H1 (cell line): ENCODE results near the gene CSF3R. TPM values are rescaled to one million over a fixed set of nuclear protein-coding genes. Genes with fewer than 3 reads are reported as not detected.

Source experiments
- CTCF ChIA-PET: fragments of 300-600 bp; sonication (Branson Sonifier 250); formaldehyde crosslinking; loops from one replicate; lab custom pipeline; 2021; ENCODE audit not compliant: partially characterized antibody; lab: Charles Lee
- POLR2A ChIA-PET: fragments of 300-600 bp; sonication (Branson Sonifier 250); formaldehyde crosslinking; loops from one replicate; lab custom pipeline; 2021; ENCODE audit warnings: inconsistent platforms; ENCODE audit not compliant: partially characterized antibody; lab: Charles Lee
- DNase-seq, 2 experiments: peaks; one replicate each; pipeline versions ENCODE4 v3.0.0 to v3.0.0-alpha.2; 2010 to 2022; ENCODE audit warnings: low spot score in 2 of 2, low read depth in 1 of 2, mixed read lengths in 1 of 2
- FAIRE-seq: peaks from 2 replicates; lab custom pipeline; 2011; peaks lifted over from hg19 to GRCh38; lab: Jason Lieb, UNC
- H2AFZ ChIP-seq: 2 replicates; pipeline ENCODE4 v1.8.1; 2012; ENCODE audit warnings: low read length, inconsistent platforms
- H2AK5ac ChIP-seq: 2 replicates; pipeline ENCODE4 v1.6.1; 2013; ENCODE audit warnings: low read depth, low read length
- H2BK120ac ChIP-seq: replicated peaks from 2 replicates; pipeline ENCODE3; 2013; ENCODE audit warnings: low read depth, low read length, inconsistent platforms
- H2BK12ac ChIP-seq: 2 replicates; pipeline ENCODE4 v1.6.1; 2013; ENCODE audit warnings: low read depth, low read length
- H2BK15ac ChIP-seq: 2 replicates; pipeline ENCODE4 v1.6.1; 2013; ENCODE audit warnings: low read length
- H2BK20ac ChIP-seq: 2 replicates; pipeline ENCODE4 v1.6.1; 2013; ENCODE audit warnings: low read length
- H2BK5ac ChIP-seq: 2 replicates; pipeline ENCODE4 v1.6.1; 2013; ENCODE audit warnings: low read depth, low read length
- H3K14ac ChIP-seq: 2 replicates; pipeline ENCODE4 v1.6.1; 2013; ENCODE audit warnings: inconsistent platforms; ENCODE audit not compliant: insufficient read length
- H3K18ac ChIP-seq: 2 replicates; pipeline ENCODE4 v1.6.1; 2013; ENCODE audit warnings: low read length; ENCODE audit errors: extremely low read depth
- H3K23ac ChIP-seq: 2 replicates; pipeline ENCODE4 v1.6.1; 2013; ENCODE audit warnings: inconsistent platforms; ENCODE audit not compliant: insufficient read length
- H3K23me2 ChIP-seq: 2 replicates; pipeline ENCODE4 v1.6.1; 2013; ENCODE audit warnings: low read depth, low read length
- H3K27ac ChIP-seq: 2 replicates; pipeline ENCODE4 v1.6.1; 2011; ENCODE audit warnings: low read depth, low read length, inconsistent platforms
- H3K27me3 ChIP-seq, 4 experiments: replicated peaks in 1 of 4; 1 replicate in 1 of 4; 2 replicates in 3 of 4; pipeline versions ENCODE4 v1.6.1 to v1.8.1; 2011 to 2013; ENCODE audit warnings: low read length in 3 of 4, mild to moderate bottlenecking in 3 of 4, inconsistent platforms in 2 of 4, mixed read lengths in 2 of 4, moderate library complexity in 1 of 4; ENCODE audit not compliant: control insufficient read depth in 3 of 4, insufficient read depth in 3 of 4; ENCODE audit errors: extremely low read depth in 1 of 4
- H3K36me3 ChIP-seq, 4 experiments: 2 replicates each; pipeline versions ENCODE4 v1.6.1 to v1.8.1; 2011 to 2013; ENCODE audit warnings: mild to moderate bottlenecking in 4 of 4, low read length in 3 of 4, moderate library complexity in 2 of 4, control low read depth in 1 of 4, inconsistent platforms in 1 of 4; ENCODE audit not compliant: insufficient read depth in 4 of 4, control insufficient read depth in 2 of 4
- H3K4ac ChIP-seq: replicated peaks from 2 replicates; pipeline ENCODE3; 2013; ENCODE audit warnings: low read length, low read depth, mixed read lengths, inconsistent platforms; ENCODE audit not compliant: insufficient read length
- H3K4me1 ChIP-seq, 4 experiments: replicated peaks in 1 of 4; 1 replicate in 1 of 4; 2 replicates in 3 of 4; pipeline versions ENCODE4 v1.6.1 to v1.8.1; 2011 to 2013; ENCODE audit warnings: low read length in 3 of 4, inconsistent platforms in 2 of 4, mixed read lengths in 1 of 4; ENCODE audit not compliant: insufficient read depth in 4 of 4, control insufficient read depth in 3 of 4
- H3K4me2 ChIP-seq, 2 experiments: 2 replicates each; pipeline versions ENCODE4 v1.6.1 to v1.8.1; 2011 to 2013; ENCODE audit warnings: low read depth in 2 of 2, low read length in 2 of 2, control low read depth in 1 of 2, inconsistent platforms in 1 of 2, mild to moderate bottlenecking in 1 of 2; ENCODE audit not compliant: insufficient read depth in 1 of 2
- H3K4me3 ChIP-seq, 4 experiments: fragments of 200-600, 300-600 bp in 1 of 4; sonication (generic), shearing (Covaris generic), sonication (Bioruptor Twin) in 1 of 4; 2 replicates each; pipeline versions ENCODE4 v1.5.1 to v1.8.1; 2011 to 2016; ENCODE audit warnings: low read length in 4 of 4, low read depth in 3 of 4, control low read depth in 2 of 4, inconsistent platforms in 2 of 4, mild to moderate bottlenecking in 2 of 4, mixed read lengths in 1 of 4, moderate library complexity in 1 of 4; ENCODE audit not compliant: insufficient read depth in 2 of 4; ENCODE audit errors: extremely low read depth in 1 of 4
- H3K56ac ChIP-seq: replicated peaks from 2 replicates; pipeline ENCODE3; 2013; ENCODE audit warnings: low read depth, mild to moderate bottlenecking, mixed read lengths, low read length, inconsistent platforms; ENCODE audit not compliant: insufficient read length
- H3K79me1 ChIP-seq: 2 replicates; pipeline ENCODE4 v1.6.1; 2013; ENCODE audit warnings: low read depth, low read length, control low read depth
- H3K79me2 ChIP-seq, 2 experiments: 2 replicates each; pipeline versions ENCODE4 v1.6.1 to v1.8.1; 2012 to 2013; ENCODE audit warnings: low read length in 2 of 2, mild to moderate bottlenecking in 2 of 2, inconsistent platforms in 1 of 2; ENCODE audit not compliant: insufficient read depth in 2 of 2, control insufficient read depth in 1 of 2
- H3K9ac ChIP-seq, 4 experiments: replicated peaks in 1 of 4; 1 replicate in 1 of 4; 2 replicates in 3 of 4; pipeline versions ENCODE4 v1.6.1 to v1.8.1; 2011 to 2013; ENCODE audit warnings: low read depth in 3 of 4, low read length in 3 of 4, control low read depth in 2 of 4, mild to moderate bottlenecking in 2 of 4, moderate library complexity in 2 of 4, inconsistent platforms in 1 of 4; ENCODE audit errors: extremely low read depth in 1 of 4
- H3K9me3 ChIP-seq, 2 experiments: 2 replicates each; pipeline versions ENCODE4 v1.6.1 to v1.8.1; 2012 to 2013; ENCODE audit warnings: mild to moderate bottlenecking in 2 of 2, moderate library complexity in 2 of 2, control low read depth in 1 of 2, inconsistent platforms in 1 of 2, low read depth in 1 of 2, low read length in 1 of 2, mixed read lengths in 1 of 2; ENCODE audit not compliant: insufficient read depth in 2 of 2
- H4K20me1 ChIP-seq, 2 experiments: replicated peaks in 1 of 2; 2 replicates each; pipeline versions ENCODE3 to v1.8.1; 2011 to 2013; ENCODE audit warnings: inconsistent platforms in 2 of 2, low read length in 2 of 2, mild to moderate bottlenecking in 1 of 2; ENCODE audit not compliant: insufficient read depth in 2 of 2, control insufficient read depth in 1 of 2
- H4K5ac ChIP-seq: 2 replicates; pipeline ENCODE4 v1.6.1; 2013; ENCODE audit warnings: low read length, low read depth, mixed read lengths, inconsistent platforms; ENCODE audit not compliant: insufficient read length
- H4K8ac ChIP-seq: 2 replicates; pipeline ENCODE4 v1.8.0; 2013; ENCODE audit warnings: mild to moderate bottlenecking, moderate library complexity, low read length, inconsistent platforms; ENCODE audit not compliant: insufficient read depth; ENCODE audit errors: extremely low read depth
- H4K91ac ChIP-seq: replicated peaks from 2 replicates; pipeline ENCODE3; 2013; ENCODE audit warnings: low read length, mixed read lengths, inconsistent platforms; ENCODE audit not compliant: insufficient read length
- CBX5 ChIP-seq: fragments of 300-800, 300-1000 bp; sonication (generic); IDR thresholded peaks from 2 replicates; pipeline ENCODE4 v1.7.1; 2016; ENCODE audit warnings: antibody characterized with exemption, low read length, low read depth
- CHD1 ChIP-seq: IDR thresholded peaks from 2 replicates; pipeline ENCODE4 v1.6.1; 2012; ENCODE audit warnings: low read depth, low read length, improper control_type of control experiment
- CREB1 ChIP-seq: IDR thresholded peaks from 2 replicates; pipeline ENCODE4 v1.6.1; 2012; ENCODE audit warnings: inconsistent platforms
- EZH2 ChIP-seq: fragments of 200-600 bp; sonication (generic); IDR thresholded peaks from 2 replicates; pipeline ENCODE4 v1.7.1; 2012; ENCODE audit warnings: low read depth, mild to moderate bottlenecking, moderate library complexity, low read length, inconsistent platforms; ENCODE audit not compliant: severe bottlenecking
- GABPA ChIP-seq: IDR thresholded peaks from 2 replicates; pipeline ENCODE4 v1.6.1; 2011; ENCODE audit warnings: mild to moderate bottlenecking, low read length, moderate library complexity, borderline replicate concordance; ENCODE audit not compliant: insufficient read depth
- KDM5A ChIP-seq: fragments of 200-600 bp; IDR thresholded peaks from 2 replicates; pipeline ENCODE4 v1.7.1; 2012; ENCODE audit warnings: mild to moderate bottlenecking, low read length, inconsistent platforms, mixed read lengths
- NANOG ChIP-seq: IDR thresholded peaks from 2 replicates; pipeline ENCODE4 v1.6.1; 2011; ENCODE audit warnings: low read length, low read depth, mild to moderate bottlenecking, inconsistent platforms; ENCODE audit not compliant: insufficient read depth, poor library complexity, severe bottlenecking
- POLR2A ChIP-seq, 2 experiments: IDR thresholded peaks; 1 replicate in 1 of 2; 2 replicates in 1 of 2; pipeline ENCODE4 v1.6.1; 2011; ENCODE audit warnings: low read depth in 2 of 2, low read length in 2 of 2, mild to moderate bottlenecking in 2 of 2; ENCODE audit errors: control extremely low read depth in 1 of 2
- SIN3A ChIP-seq, 2 experiments: IDR thresholded peaks in 1 of 2; conservative IDR thresholded peaks in 1 of 2; 2 replicates each; pipeline ENCODE4 v1.6.1; 2011 to 2012; ENCODE audit warnings: low read length in 2 of 2, improper control_type of control experiment in 1 of 2, low read depth in 1 of 2, mild to moderate bottlenecking in 1 of 2
- SRF ChIP-seq: IDR thresholded peaks from 2 replicates; pipeline ENCODE4 v1.6.1; 2011; ENCODE audit warnings: mild to moderate bottlenecking, low read depth, low read length, moderate library complexity
- TCF12 ChIP-seq: IDR thresholded peaks from 2 replicates; pipeline ENCODE4 v1.6.1; 2011; ENCODE audit warnings: low read depth, mild to moderate bottlenecking, low read length
- whole genome bisulfite sequencing, 2 experiments: shearing (Covaris generic) in 1 of 2; methylation state at CpG; one replicate each; pipeline versions ENCODE4 v1.1.6 to v1.1.7; 2013 to 2015; ENCODE audit warnings: low lambda C conversion rate in 2 of 2, mixed read lengths in 2 of 2, inconsistent platforms in 1 of 2, low coverage in 1 of 2, missing lambda C conversion rate in 1 of 2; ENCODE audit not compliant: insufficient replicate concordance in 2 of 2, insufficient coverage in 1 of 2, insufficient read length in 1 of 2; ENCODE audit errors: extremely low coverage in 1 of 2, missing lambda C conversion rate in 1 of 2; 5-methylcytosine and 5-hydroxymethylcytosine counted together
- polyA plus RNA-seq, 7 experiments: library from polyadenylated mRNA; depleted of rRNA in 3 of 7; stranded (reverse) in 5 of 7; unstranded in 2 of 7; fragments of >200 nt in 5 of 7; fragments of 200-250 nt in 2 of 7; gene quantifications; 1 replicate in 5 of 7; 2 replicates in 1 of 7; 4 replicates in 1 of 7; pipeline versions ENCODE4 v1.2.1 to v1.2.3, GENCODE V29; 2011 to 2013; ENCODE audit warnings: missing spikeins in 2 of 7, mixed read lengths in 2 of 7
- total RNA-seq: library from RNA; stranded (reverse); fragmentation: NEBNext Ultra II Directional; extraction: Animal tissue kit (Norgen Biotek cat#: 25700); gene quantifications from 2 replicates; pipeline ENCODE4 v1.2.1, GENCODE V29; 2021

CSF3R gene
- total and polyA plus RNA-seq, 2 of the 8 experiments (the other 6 are each of a cell fraction or from before 2014, with no cell fraction given), result not detected

GRCh38 chr1:36506276-36506920 lies 23.7 kb upstream of the CSF3R start:
- no peak overlapping the region for H4K91ac ChIP-seq
- H3K27ac ChIP-seq, result no peak overlapping the region
- H3K79me1 ChIP-seq, result no peaks in the 10 kb centered on the region
- H3K79me2 ChIP-seq, result no peaks in the 10 kb centered on the region
- H2BK5ac ChIP-seq, result no peak overlapping the region
- H2BK120ac ChIP-seq, result no peak overlapping the region
- no peak overlapping the region for H2AK5ac ChIP-seq
- H3K4ac ChIP-seq, result no peak overlapping the region
- H3K18ac ChIP-seq, result no peak overlapping the region
- H3K4me1 ChIP-seq, result no peaks in the 10 kb centered on the region; a peak in 1 of 7 replicates
- no peaks in the 10 kb centered on the region for H3K9me3 ChIP-seq
- WGBS, 2 experiments, result 86% methylated on average over 5 of the region's 5 CpGs; no CpG with 5 or more reads in 1 of the 2 experiments
- H4K8ac ChIP-seq, result no peak overlapping the region
- ChIA-PET POLR2A (no interaction called here), CTCF (interaction anchor here (0.8 to 4.0 kb wide), 6 partner anchors 10 to 837 kb away, joined by 3 to 34 read pairs (median 4); no protein-coding TSS in a partner anchor)
- no peak overlapping the region for H2BK15ac ChIP-seq
- no peak overlapping the region for H3K14ac ChIP-seq
- H3K23me2 ChIP-seq, result no peaks in the 10 kb centered on the region
- H3K4me3 ChIP-seq, result no peak overlapping the region
- no peak overlapping the region for H2AFZ ChIP-seq
- H3K36me3 ChIP-seq, result no peaks in the 10 kb centered on the region
- no peak overlapping the region for H3K4me2 ChIP-seq
- TF ChIP-seq CREB1 (no peak), EZH2 (no peak), CHD1 (no peak), CBX5 (no peak), SRF (no peak), KDM5A (no peak), TCF12 (no peak), NANOG (no peak), SIN3A (conservative IDR thresholded peaks at IDR 0.05 in 1 of 2, IDR thresholded peaks at IDR 0.05 in 1 of 2; ENCODE audit: low read depth in 1 of 2, low read length in 2 of 2) (no peak), POLR2A (IDR thresholded peaks at IDR 0.05; ENCODE audit: control extremely low read depth in 1 of 2, low read depth in 2 of 2, low read length in 2 of 2) (no peak), GABPA (no peak)
- H3K9ac ChIP-seq, result no peak overlapping the region
- no peak overlapping the region for H4K5ac ChIP-seq
- no peaks in the 10 kb centered on the region for H3K27me3 ChIP-seq
- no peak overlapping the region for H2BK20ac ChIP-seq
- DNase-seq, result no peak
- H2BK12ac ChIP-seq, result no peak overlapping the region
- no peak for FAIRE-seq
- no peak overlapping the region for H3K23ac ChIP-seq
- no peak overlapping the region for H3K56ac ChIP-seq
- no peaks in the 10 kb centered on the region for H4K20me1 ChIP-seq
